SK-N-SH (cell line): Measurements from ENCODE around the gene CCDC149. TPM values are rescaled to one million over a fixed set of nuclear protein-coding genes. Genes with fewer than 3 reads are reported as not detected.

ENCODE experiments used
- CTCF ChIA-PET: fragments of 300-600, 350-600 bp; formaldehyde crosslinking; extraction: SDS; loops from one replicate; lab custom pipeline; 2021; lab: Yijun Ruan, JAX
- POLR2A ChIA-PET: fragments of 350-600 bp; sonication (Branson Sonifier 250); formaldehyde crosslinking; extraction: SDS; loops from one replicate; lab custom pipeline; 2020; ENCODE audit warnings: antibody characterized with exemption, inconsistent platforms; lab: Yijun Ruan, JAX
- DNase-seq: peaks from one replicate; pipeline ENCODE4 v3.0.0; 2012
- H2AFZ ChIP-seq: fragments of 200-600 bp; sonication (generic); 2 replicates; pipeline ENCODE4 v1.8.1; 2016; ENCODE audit warnings: antibody characterized with exemption, mild to moderate bottlenecking, low read depth
- H3F3A ChIP-seq: fragments of 200-600 bp; sonication (generic); replicated peaks from 2 replicates; pipeline ENCODE3; 2016; ENCODE audit warnings: antibody characterized with exemption, mild to moderate bottlenecking; ENCODE audit not compliant: insufficient read depth
- H3K27ac ChIP-seq, 2 experiments: fragments of 200-500 bp in 1 of 2; fragments of 200-600 bp in 1 of 2; sonication (Bioruptor generic) in 1 of 2; sonication (generic), shearing (Covaris generic) in 1 of 2; 2 replicates each; pipeline versions ENCODE4 v1.5.1 to v1.6.1; 2014 to 2016; ENCODE audit warnings: low read depth in 2 of 2, inconsistent platforms in 1 of 2, low read length in 1 of 2, mild to moderate bottlenecking in 1 of 2, mixed read lengths in 1 of 2
- H3K27me3 ChIP-seq: fragments of 200-600 bp; sonication (generic), shearing (Covaris generic); 2 replicates; pipeline ENCODE4 v1.6.1; 2016; ENCODE audit warnings: mixed run types; ENCODE audit not compliant: insufficient read depth
- H3K36me3 ChIP-seq, 2 experiments: fragments of 200-500 bp in 1 of 2; fragments of 200-600 bp in 1 of 2; sonication (Bioruptor generic) in 1 of 2; sonication (generic) in 1 of 2; replicated peaks in 1 of 2; 2 replicates each; pipeline versions ENCODE3 to v1.5.1; 2014 to 2016; ENCODE audit warnings: low read length in 1 of 2, mild to moderate bottlenecking in 1 of 2; ENCODE audit not compliant: insufficient read depth in 2 of 2, control insufficient read depth in 1 of 2
- H3K4me1 ChIP-seq, 2 experiments: fragments of 200-500 bp in 1 of 2; fragments of 200-600 bp in 1 of 2; sonication (Bioruptor generic) in 1 of 2; sonication (generic), shearing (Covaris generic) in 1 of 2; 2 replicates each; pipeline versions ENCODE4 v1.5.1 to v1.6.1; 2014 to 2016; ENCODE audit warnings: low read depth in 1 of 2, low read length in 1 of 2, mixed run types in 1 of 2; ENCODE audit not compliant: insufficient read depth in 2 of 2, control insufficient read depth in 1 of 2
- H3K4me2 ChIP-seq: fragments of 200-600 bp; sonication (generic), shearing (Covaris generic); 2 replicates; pipeline ENCODE4 v1.6.1; 2017; ENCODE audit warnings: mixed run types
- H3K4me3 ChIP-seq, 2 experiments: fragments of 200-500 bp in 1 of 2; fragments of 200-600 bp in 1 of 2; sonication (Bioruptor generic) in 1 of 2; sonication (generic), shearing (Covaris generic) in 1 of 2; 2 replicates each; pipeline versions ENCODE4 v1.5.1 to v1.8.1; 2014 to 2016; ENCODE audit warnings: low read depth in 2 of 2, inconsistent platforms in 1 of 2, low read length in 1 of 2, mild to moderate bottlenecking in 1 of 2, mixed read lengths in 1 of 2, moderate library complexity in 1 of 2
- H3K79me2 ChIP-seq: fragments of 200-600 bp; sonication (generic); 2 replicates; pipeline ENCODE4 v1.8.1; 2017; ENCODE audit warnings: mild to moderate bottlenecking; ENCODE audit not compliant: insufficient read depth
- H3K9ac ChIP-seq: fragments of 200-600 bp; sonication (generic); 2 replicates; pipeline ENCODE4 v1.6.1; 2017; ENCODE audit warnings: mixed run types
- H3K9me2 ChIP-seq: fragments of 200-600 bp; sonication (generic); 2 replicates; pipeline ENCODE4 v1.6.1; 2017; ENCODE audit warnings: mixed run types
- H3K9me3 ChIP-seq: fragments of 200-600 bp; sonication (generic); 2 replicates; pipeline ENCODE4 v1.6.1; 2017; ENCODE audit warnings: mixed run types, mild to moderate bottlenecking, moderate library complexity
- H4K20me1 ChIP-seq: fragments of 200-600 bp; sonication (generic); 2 replicates; pipeline ENCODE4 v1.6.1; 2017; ENCODE audit warnings: mild to moderate bottlenecking, mixed run types; ENCODE audit not compliant: insufficient read depth
- CHD2 ChIP-seq: fragments of 150-350 bp; IDR thresholded peaks from 2 replicates; pipeline ENCODE4 v1.6.1; 2018; ENCODE audit warnings: low read length; ENCODE audit not compliant: partially characterized antibody
- ELF1 ChIP-seq: IDR thresholded peaks from 2 replicates; pipeline ENCODE4 v1.4.0; 2012
- FOSL2 ChIP-seq: IDR thresholded peaks from 2 replicates; pipeline ENCODE4 v1.4.0; 2012; ENCODE audit warnings: low read depth, mild to moderate bottlenecking, moderate library complexity, borderline replicate concordance
- FOXJ3 ChIP-seq: sonication (generic); formaldehyde crosslinking; IDR thresholded peaks from 2 replicates; pipeline ENCODE4 v1.5.1; 2020; ENCODE audit warnings: mild to moderate bottlenecking, missing genetic modification reagents
- GABPA ChIP-seq: IDR thresholded peaks from 2 replicates; pipeline ENCODE4 v1.4.0; 2012; ENCODE audit warnings: low read depth, mild to moderate bottlenecking
- GATA2 ChIP-seq: sonication (generic); formaldehyde crosslinking; IDR thresholded peaks from 2 replicates; pipeline ENCODE4 v1.5.0; 2020; ENCODE audit warnings: mild to moderate bottlenecking, missing genetic modification reagents
- IRF3 ChIP-seq: fragments of 150-350 bp; IDR thresholded peaks from 2 replicates; pipeline ENCODE4 v1.6.1; 2016; ENCODE audit warnings: mild to moderate bottlenecking, low read depth, low read length
- NFIC ChIP-seq: IDR thresholded peaks from 2 replicates; pipeline ENCODE4 v1.4.0; 2012; ENCODE audit warnings: borderline replicate concordance
- PBX3 ChIP-seq: IDR thresholded peaks from 2 replicates; pipeline ENCODE4; 2012
- POLR2AphosphoS5 ChIP-seq: IDR thresholded peaks from 2 replicates; pipeline ENCODE4 v1.6.1; 2012; ENCODE audit warnings: low read depth, low read length
- REST ChIP-seq: IDR thresholded peaks from 2 replicates; pipeline ENCODE4 v1.6.1; 2012; ENCODE audit warnings: mild to moderate bottlenecking, low read depth, low read length, moderate library complexity
- RFX5 ChIP-seq: IDR thresholded peaks from 2 replicates; pipeline ENCODE4 v1.6.1; 2012; ENCODE audit warnings: mild to moderate bottlenecking, improper control_type of control experiment, low read length
- RXRA ChIP-seq: IDR thresholded peaks from 2 replicates; pipeline ENCODE4 v1.4.0; 2012; ENCODE audit warnings: low read depth, mild to moderate bottlenecking, borderline replicate concordance
- SMC3 ChIP-seq: IDR thresholded peaks from 2 replicates; pipeline ENCODE4 v1.6.1; 2012; ENCODE audit warnings: low read depth, low read length, improper control_type of control experiment
- TCF12 ChIP-seq: IDR thresholded peaks from 2 replicates; pipeline ENCODE4 v1.4.0; 2012
- USF1 ChIP-seq: IDR thresholded peaks from 2 replicates; pipeline ENCODE4 v1.4.0; 2012; ENCODE audit warnings: low read depth, borderline replicate concordance
- ZBTB33 ChIP-seq: IDR thresholded peaks from 2 replicates; pipeline ENCODE4 v1.4.0; 2012; ENCODE audit warnings: low read depth, borderline replicate concordance
- WGBS: methylation state at CpG from one replicate; pipeline ENCODE4 v1.1.6; 2017; ENCODE audit warnings: low lambda C conversion rate; 5-methylcytosine and 5-hydroxymethylcytosine counted together
- polyA plus RNA-seq, 3 experiments: library from polyadenylated mRNA; depleted of rRNA; stranded (reverse); fragments of >200 nt; gene quantifications; 2 replicates each; pipeline ENCODE4 v1.2.3, GENCODE V29; 2012

The CCDC149 gene
- polyA plus RNA-seq, 1 of the 3 experiments (the other 2 are of a cell fraction): 5.5 TPM

GRCh38 chr4:24865401-24865800 lies 47.4 kb downstream of the CCDC149 start:
- ChIA-PET CTCF (no interaction called here), POLR2A (no interaction called here)
- no peak overlapping the region for H2AFZ ChIP-seq
- no peaks in the 10 kb centered on the region for H3K27me3 ChIP-seq
- H3K4me2 ChIP-seq: no peak overlapping the region
- H4K20me1 ChIP-seq: no peaks in the 10 kb centered on the region
- peaks cover 0 to 15% of the 10 kb centered on the region in 2 experiments for H3K36me3 ChIP-seq
- TF ChIP-seq ELF1: no peak
- no peak for TF ChIP-seq PBX3
- TF ChIP-seq RFX5: no peak
- TF ChIP-seq GABPA: no peak
- TF ChIP-seq TCF12: no peak
- TF ChIP-seq FOXJ3 (CRISPR knock-in tag): no peak
- no peak for TF ChIP-seq FOSL2
- no peaks in the 10 kb centered on the region for H3F3A ChIP-seq
- no peak overlapping the region for H3K27ac ChIP-seq
- no peaks in the 10 kb centered on the region for H3K9me2 ChIP-seq
- no peak overlapping the region for H3K9ac ChIP-seq
- WGBS: 93% methylated on average over 4 of the region's 4 CpGs
- H3K4me1 ChIP-seq: no peaks in the 10 kb centered on the region
- H3K79me2 ChIP-seq: no peaks in the 10 kb centered on the region
- no peak overlapping the region for H3K4me3 ChIP-seq
- H3K9me3 ChIP-seq: peaks cover 15% of the 10 kb centered on the region; the same call in 1 of the 2 replicates
- no peak for DNase-seq

GRCh38 chr4:24863799-24864198 lies 49.0 kb downstream of the CCDC149 start:
- POLR2A ChIA-PET: no interaction called here
- Histone ChIP-seq H3K27ac (no peak overlapping the region), H3K4me3 (no peak overlapping the region), H3K4me1 (peaks cover 0 to 4% of the 10 kb centered on the region in 2 experiments; a peak in 1 of 4 replicates), H3K79me2 (no peaks in the 10 kb centered on the region), H3F3A (peaks cover 7% of the 10 kb centered on the region), H4K20me1 (no peaks in the 10 kb centered on the region), H3K9ac (no peak overlapping the region), H3K4me2 (no peak overlapping the region), H2AFZ (no peak overlapping the region), H3K36me3 (peaks cover 0 to 15% of the 10 kb centered on the region in 2 experiments), H3K9me2 (no peaks in the 10 kb centered on the region), H3K27me3 (no peaks in the 10 kb centered on the region), H3K9me3 (peaks cover 15% of the 10 kb centered on the region; the same call in 1 of the 2 replicates)
- DNase-seq: no peak
- WGBS: 92% methylated on average over 8 of the region's 8 CpGs
- TF ChIP-seq NFIC (no peak), SMC3 (no peak), GATA2 (CRISPR knock-in tag) (no peak), RFX5 (no peak), CHD2 (no peak), RXRA (no peak), POLR2AphosphoS5 (no peak), ZBTB33 (no peak), TCF12 (no peak), IRF3 (no peak), REST (no peak), FOXJ3 (CRISPR knock-in tag) (no peak), USF1 (no peak), FOSL2 (no peak), GABPA (no peak)
- CTCF ChIA-PET: no interaction called here
